NCI-H2029 (cell line): ENCODE results near the gene DZIP1L.
"Not testable (repeated sequence)": the region's sequence is repeated elsewhere in the genome, so short reads cannot be mapped to it uniquely, and the experiment has no call there.

ENCODE experiments used
- DNase-seq: peaks from one replicate; lab custom pipeline; 2025; lab: John Stamatoyannopoulos, UW

The DZIP1L gene, protein sequence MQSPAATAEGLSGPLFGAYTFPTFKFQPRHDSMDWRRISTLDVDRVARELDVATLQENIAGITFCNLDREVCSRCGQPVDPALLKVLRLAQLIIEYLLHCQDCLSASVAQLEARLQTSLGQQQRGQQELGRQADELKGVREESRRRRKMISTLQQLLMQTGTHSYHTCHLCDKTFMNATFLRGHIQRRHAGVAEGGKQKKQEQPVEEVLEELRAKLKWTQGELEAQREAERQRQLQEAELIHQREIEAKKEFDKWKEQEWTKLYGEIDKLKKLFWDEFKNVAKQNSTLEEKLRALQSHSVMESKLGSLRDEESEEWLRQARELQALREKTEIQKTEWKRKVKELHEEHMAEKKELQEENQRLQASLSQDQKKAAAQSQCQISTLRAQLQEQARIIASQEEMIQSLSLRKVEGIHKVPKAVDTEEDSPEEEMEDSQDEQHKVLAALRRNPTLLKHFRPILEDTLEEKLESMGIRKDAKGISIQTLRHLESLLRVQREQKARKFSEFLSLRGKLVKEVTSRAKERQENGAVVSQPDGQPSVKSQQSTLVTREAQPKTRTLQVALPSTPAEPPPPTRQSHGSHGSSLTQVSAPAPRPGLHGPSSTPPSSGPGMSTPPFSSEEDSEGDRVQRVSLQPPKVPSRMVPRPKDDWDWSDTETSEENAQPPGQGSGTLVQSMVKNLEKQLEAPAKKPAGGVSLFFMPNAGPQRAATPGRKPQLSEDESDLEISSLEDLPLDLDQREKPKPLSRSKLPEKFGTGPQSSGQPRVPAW

DNA sequence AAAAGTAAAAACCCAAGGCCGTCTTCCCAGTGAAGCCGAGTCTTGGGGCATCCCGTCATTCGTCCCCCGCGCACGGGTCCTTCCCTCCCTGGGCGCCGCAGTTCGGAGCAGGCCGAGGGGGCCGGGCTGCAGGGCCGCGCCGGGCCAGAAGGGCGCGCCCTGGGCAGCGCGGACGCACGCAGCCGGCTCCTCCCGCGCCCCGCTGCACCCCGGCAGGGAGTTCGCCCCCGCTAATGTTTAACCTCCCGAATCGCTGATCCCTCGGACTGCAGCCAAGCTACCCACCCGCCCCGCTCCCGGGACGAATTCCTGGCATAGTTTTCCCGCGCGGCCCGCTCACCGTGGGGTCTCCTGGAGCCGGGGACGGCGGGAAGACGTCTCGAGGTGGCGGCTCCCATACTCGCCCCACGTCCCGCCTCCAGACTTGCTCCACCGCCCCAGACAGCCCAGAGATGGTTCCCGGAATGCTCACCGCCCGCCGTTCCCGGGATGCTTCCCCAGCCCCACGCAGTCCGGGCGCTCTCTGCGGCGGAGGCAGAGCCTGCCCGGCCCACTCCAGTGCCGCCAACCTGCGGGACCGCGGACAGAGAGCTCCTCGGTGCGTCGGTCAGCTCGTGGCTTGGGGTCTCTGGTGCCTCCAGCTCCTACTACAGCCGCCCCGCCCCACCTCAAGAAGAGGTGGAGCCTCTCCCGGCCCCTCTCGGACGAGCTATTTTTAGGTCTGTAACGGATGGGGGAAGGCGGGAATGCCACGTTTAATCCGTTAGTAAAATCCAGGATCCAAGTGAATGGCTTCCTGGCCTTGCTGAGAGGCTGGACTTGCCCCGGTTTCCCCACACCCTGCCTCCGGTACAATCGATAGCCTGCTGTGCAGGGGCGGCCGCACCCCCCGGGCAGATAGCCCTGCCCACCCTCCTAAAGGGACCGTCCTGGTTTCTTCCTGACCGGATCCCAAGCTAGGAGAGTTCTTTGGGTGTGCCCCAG is at the start of gene DZIP1L:
DZIP1L (minus strand) TSS at position 621 of the 984 bp plus-strand sequence. CDS start 11,637 bp downstream, outside the sequence.
- DNase-seq = no peak

DNA sequence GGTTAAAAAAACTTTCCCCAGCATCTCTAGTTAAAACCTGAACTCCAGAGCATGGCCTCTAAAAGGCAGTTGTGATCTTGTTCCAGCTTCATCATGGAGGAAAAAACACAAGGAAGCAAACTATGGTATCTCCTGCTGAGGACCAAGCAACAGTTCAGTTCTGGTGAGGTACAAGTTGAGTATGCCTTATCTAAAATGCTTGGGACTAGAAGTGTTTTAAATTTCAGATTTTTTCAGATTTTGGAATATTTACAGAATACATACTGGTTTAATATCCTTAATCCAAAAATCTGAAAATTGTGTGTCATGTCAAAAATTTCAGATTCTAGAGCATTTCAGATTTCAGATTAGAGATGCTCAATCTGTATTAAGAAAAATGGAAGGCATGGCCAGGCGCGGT is 49.7 kb upstream of the DZIP1L start:
- no peak for DNase-seq

DNA sequence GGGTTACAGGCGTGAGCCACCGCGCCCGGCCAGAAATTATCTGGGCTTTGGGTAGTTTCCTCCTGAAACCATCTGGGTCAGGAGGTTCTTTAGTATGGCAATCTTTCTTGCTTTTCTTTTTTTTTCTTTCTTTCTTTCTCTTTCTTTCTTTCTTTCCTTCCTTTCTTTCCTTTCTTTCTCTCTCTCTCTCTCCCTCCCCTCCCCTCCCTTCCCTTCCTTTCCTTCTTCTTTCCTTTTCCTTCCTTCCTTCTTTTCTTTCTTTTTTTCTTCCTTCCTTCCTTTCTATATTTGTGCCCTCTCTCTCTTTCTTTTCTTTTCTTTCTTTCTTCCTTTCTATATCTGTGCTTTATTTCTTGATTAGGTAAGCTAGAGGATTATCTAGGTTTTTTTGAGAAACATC is 42.3 kb upstream of the DZIP1L start:
- DNase-seq = no peak

DNA sequence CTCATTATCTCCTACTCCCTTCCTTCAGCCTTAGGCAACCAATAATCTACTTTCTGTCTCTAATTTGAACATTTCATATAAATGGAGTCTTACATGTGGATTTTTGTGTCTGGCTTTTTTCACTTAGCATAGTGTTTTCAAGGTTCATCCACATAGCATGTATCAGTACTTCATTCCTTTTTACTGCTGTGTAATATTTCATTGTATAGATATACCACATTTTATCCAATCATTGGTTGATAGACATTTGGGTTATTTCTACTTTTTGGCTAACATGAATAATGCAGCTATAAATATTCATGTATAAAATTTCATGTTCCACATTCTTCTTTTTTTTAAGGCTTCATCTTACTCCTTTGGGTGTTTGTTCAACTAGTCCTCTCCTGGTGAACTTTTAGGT is 39.1 kb upstream of the DZIP1L start:
- DNase-seq = no peak

DNA sequence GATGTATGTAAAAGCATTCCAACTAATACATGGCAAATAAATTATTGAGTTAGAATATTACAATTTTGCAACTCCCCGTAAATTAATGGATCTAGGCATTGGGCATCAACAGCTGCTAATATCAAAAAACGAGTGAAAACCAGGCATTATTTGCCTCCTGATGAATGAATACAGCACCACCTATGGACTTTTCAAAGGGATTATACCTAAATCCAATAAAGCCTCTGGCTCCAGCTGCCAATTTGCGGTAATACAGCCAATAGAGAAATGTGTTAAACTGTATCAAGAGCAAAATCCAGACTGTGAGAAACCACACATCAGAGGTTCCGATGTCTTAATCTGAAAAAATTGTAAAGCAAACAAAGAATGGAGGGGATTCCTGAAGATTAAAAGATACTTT is 33.1 kb upstream of the DZIP1L start:
- no peak for DNase-seq

DNA sequence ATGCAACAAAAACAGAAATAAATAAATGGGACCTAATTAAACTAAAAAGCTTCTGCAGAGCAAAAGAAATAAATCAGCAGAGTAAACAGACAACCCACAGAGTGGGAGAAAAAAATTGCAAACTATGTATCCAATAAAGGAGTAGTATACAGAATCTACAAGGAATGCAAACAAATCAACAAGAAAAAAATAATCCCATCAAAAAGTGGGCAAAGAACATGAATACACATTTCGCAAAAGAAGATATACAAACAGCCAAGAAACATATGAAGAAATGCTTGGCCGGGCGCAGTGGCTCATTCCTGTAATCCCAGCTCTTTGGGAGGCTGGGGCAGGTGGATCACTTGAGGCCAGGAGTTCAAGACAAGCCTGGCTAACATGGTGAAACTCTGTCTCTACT is 26.8 kb upstream of the DZIP1L start:
- not testable (repeated sequence) for DNase-seq

DNA sequence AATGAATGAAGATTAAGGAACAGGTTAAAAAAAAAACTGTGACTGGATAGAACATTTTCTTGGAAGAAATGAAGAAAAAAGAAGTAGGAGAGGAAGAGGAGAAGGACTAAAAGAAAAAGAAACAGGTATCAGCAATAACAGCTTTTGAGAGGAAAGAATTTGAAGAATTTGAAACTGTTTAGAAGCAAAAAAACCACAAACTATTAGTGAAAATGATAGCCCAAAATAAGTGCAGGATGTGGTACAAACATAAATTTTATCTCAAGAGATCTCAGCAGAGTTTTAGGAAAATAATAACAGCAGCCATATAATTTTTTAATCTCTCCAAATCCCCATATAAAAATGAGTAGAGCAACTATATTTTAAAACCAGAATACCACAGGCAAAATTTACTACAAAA is 25.5 kb upstream of the DZIP1L start:
- no peak for DNase-seq

DNA sequence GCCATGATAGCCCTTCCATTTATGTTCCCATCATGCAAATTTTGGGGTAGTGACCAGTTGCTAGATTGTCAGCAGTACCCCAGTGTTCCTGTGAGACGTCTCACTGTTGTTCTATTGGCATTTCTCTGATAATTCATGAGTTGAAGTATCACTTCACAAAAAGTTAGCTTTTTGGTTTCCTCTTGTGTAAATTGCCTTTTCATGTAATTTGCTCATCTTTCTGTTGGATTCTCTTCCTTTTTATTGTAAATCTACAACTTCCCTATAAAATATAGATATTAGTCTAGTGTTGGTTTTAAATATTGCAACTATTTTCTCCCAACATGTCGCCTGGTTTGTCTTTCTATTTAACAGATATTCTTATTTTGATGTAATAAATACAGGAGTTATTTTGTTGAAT is 24.3 kb upstream of the DZIP1L start:
- DNase-seq = no peak

DNA sequence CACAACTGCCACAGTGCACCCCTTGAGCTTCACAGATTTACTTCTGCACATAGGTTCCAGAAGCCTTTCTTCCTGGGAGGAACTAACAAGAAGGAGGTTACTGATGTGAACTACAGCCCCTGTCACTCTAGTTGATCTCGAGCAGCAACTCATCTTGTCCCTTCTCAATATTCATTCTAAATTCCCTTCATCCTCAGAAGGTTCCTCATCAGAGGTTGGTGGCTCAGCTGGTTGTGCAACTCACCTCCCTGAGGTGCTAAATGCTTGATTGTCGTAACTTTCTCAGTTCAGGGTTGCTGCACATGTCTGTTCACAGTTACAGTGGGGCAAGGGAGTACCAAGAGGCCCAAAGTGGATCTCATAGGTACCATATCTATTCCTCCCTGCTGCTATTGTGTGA is 22.5 kb upstream of the DZIP1L start:
- DNase-seq = no peak

DNA sequence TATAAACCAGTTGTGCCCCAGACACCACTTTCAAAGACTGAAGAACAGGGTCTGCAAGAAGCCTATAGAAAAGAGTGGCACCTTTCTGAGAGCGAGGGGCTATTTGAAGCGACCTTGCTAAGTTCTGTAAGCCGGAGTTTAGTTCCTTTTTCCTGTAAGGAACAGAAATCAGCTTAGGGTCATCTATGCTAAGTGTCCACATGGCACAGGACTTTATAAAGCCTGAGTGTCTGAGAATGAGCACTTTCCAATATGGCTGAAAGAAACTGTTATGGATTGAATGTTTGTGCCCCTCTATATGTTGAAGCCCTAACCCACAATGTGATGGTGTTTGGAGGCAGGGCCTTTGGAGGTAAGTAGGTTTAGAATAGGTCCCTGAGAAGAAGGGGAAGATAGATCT is 20.8 kb upstream of the DZIP1L start:
- DNase-seq = no peak

DNA sequence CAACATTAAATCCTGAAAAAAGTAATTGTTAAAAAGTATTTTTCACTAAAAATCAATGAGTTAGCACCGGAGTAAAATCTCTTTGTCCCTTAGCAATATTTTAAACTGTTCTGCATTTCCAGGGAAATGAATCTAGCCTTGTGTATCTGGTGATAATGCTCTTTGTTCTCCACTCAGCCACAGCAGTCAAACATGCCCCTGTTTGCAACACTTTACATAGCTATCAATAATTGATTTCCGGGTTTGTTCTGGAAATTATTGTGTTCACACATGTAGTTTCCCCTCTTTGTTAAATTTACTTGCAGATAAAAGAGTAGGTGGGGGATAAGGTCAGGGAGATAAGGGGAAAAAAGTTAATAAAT is 20.4 kb upstream of the DZIP1L start:
- no peak for DNase-seq

DNA sequence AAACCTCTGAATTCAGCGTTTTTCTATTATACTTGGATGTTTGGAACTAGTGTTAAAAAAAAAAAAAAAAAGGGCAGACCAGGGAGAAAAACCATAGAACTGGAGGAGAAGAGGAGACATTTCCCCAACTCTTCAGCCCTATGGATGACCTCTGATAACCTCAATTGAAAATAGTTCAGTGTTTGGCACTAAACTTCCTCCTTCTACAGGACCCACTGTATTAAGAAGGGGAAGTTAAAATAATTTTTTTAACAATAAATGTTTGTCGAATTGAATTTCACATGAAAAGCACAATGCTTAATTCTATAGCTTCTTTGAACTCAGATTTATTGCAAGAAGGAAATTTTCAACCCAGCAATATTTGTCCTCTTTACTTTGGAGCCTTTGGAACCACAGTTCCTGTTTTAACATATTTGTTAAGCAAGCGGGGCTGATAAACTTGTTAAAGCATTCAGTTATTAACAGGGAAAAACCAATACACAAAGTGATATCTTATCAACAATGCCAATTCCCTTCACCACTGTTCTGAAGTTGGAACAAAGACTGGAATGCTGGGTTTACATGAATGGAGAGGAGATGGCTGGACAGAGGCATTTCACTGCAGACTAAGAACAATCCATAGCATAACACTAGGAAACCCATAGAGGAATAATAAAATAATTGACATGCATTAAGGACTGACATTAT is 19.9 kb upstream of the DZIP1L start:
- DNase-seq = no peak

DNA sequence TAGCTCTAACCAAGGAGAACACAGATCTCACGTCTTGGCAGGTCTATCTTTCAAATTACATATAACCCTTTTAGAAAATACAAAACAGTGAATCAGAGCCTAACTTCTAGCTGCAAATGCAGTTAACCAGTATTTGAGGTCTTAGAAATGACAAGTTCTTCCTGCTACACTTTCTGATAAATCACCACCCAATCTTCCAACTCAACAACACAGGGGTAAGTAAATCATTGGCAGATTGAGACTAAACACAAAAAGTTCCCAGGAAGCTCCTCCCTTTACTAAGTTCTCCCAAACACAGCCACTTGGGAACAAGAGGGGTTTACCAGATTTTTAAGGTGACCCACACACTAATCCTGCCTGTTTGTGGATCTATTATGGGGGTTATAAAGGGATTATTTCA is 16.8 kb upstream of the DZIP1L start, which contains the start of gene A4GNT:
A4GNT (minus strand) TSS at position 152 of the 400 bp plus-strand sequence. CDS start 1,134 bp downstream, outside the sequence.
- no peak for DNase-seq

DNA sequence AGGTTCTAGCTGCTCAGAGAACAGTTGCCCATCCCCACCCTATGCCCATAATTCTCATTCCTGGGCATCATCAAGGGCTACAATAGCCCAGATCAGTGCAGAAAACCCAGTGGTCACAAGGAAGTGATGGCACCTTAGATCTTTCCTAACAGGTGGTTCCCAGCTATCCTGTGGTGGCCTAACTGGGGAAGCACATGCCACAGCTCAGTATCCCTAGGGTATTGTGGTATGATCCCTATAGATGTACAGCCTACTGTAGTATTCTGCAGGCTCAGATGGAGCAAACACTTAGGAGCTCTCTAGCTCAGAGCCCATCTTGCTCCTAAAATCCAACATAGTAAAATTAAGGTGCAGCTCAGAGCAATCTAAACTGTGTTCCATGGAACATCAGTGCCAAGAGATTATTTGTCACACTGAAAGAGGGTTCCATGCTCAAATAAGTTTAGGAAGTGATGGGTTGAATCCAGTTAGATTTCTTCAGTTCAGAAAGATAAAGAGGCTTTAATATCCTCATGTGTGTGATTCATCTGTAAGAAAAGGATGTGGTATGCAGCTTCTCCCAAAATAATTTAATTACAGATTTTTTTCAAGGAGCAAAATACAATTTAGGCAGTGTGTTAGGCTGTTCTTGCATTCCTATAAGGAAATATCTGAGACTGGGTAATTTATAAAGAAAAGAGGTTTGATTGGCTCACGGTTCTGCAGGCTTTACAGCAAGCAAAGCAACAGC is 12.4 kb upstream of the DZIP1L start:
- DNase-seq = no peak

DNA sequence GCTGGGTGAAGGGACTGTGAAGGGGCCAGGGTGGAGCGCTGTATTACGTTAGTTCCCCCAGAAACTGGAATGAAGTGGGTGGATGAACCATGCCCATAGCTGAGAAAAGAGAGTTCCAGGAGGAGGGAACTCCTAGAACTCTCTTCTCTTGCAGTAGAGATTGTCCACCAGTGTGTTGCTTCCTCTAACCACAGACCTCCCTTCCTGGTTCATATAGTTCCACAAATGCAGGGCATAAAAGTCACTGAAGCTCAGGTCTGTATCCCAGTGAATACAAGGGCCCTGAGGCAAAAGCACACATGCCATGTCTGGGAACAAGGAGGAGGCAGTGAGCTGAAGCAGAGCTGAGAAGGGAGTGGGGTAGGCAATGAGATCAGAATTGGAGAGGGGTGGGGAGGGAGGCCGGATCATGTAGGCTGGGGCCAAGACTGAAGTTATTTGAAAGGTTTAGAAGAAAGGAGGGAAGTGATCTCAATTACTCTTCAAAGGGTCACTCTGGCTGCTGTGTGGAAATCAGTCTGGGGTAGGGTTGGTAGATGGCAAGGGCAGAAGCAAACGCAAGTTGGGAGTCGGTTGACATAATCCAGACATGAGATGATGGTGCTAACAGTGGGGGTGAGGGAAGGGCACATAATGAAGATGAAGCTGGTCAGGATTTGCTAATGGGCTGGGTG is 10.3 kb upstream of the DZIP1L start:
- no peak for DNase-seq

DNA sequence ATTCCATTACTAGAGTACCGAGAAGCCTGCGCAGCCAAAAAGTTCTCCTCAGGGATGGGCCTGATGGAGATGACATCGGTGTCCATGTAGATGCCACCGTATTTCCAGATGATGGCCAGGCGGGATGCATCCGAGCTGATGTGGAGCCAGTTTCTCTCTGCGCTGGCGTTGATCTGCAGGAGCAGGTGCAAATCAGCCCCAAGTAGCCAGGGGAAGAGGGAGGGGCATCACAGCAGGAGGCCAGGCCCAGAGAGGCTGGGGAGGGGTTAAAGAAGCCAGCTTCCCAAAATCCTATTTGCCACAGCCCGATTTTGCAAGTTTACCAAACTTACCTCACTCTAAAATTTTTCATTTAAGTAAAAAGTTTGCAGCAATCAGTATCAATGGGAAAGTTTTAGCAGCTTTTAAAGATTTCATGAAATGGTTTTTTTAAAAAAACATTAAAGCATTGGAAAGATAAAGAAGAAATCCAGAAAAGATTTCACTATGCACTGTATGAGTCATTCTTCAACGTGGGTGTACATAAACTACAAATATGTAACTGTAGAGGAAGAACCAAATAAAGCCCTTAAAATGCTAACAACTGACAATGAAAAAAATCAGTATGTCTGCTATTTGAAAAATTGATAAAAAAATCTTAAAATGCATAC is 9.4 kb upstream of the DZIP1L start:
- no peak for DNase-seq

DNA sequence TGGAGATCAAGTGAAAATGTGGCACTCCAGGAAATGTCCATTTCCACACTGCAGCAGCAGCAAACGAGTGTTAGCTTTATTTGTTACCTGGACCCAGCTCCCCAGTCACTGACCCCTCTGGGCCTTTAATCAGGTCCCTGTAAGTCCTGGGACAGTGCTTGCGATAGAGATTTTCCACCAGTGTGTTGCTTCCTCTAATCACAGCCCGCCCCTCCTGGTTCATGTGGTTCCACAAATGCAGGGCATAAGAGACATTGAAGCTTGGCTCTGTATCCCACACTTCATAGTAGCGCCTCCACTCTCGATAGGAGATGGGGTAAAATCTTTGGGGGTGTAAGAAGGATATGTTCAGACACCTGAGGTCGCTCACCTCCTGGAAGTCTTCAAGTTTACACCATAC is 8.8 kb upstream of the DZIP1L start:
- DNase-seq = no peak

DNA sequence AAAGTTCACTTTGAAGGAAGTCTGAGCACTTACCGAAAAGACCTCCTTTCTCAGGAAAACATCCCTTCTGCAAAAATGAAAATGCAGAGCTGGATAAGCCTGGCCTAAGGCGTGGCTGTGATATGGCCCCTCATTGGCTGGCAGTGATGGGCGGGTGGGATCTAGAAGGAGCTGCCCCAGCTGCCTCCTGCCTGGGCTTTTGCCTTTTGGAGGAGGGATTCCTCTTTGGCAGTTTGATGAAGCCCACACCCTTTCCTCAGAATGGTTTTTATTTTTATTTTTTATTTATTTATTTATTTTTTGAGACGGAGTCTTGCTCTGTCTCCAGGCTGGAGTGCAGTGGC is 4.0 kb upstream of the DZIP1L start:
- DNase-seq = no peak

DNA sequence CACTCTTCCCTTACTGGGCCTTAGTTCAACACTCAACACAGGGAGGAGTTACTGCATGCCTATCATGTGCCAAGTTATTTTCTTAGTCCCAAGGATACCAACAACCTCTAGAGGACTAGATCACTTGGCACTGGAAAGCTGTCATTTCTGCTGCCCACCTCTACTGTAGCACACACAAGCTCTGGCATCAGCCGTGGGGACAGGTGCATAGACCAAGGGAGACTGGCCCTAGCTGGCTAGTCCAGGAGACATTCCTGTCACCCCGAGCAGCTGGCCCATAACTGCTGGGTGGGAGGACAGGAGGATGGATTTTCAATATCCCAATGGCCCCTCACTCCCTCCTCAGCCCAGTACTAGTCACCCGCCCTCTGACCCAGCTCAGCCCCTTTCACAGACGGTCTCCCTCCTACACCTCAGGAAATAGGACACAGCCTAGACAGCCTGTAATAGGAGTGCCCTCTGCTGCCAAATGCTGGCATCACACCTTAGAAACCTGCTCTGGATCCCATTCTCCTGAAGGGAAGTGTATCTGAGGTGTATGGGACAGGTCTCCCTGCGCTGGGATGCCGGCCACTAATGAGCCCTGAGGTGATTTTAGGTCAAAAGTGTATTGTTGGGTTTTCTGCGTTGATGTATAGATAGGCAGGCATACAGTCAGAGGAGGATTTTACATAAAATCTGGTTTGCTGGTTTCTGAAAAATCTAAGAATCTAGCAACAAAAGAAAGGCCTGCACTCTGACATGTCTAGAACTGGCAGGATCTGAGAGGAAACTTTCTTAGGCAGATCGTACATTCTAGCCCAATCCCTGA is 3.4 kb upstream of the DZIP1L start:
- peak; percentile 52 for DNase-seq
